HL-60 (cell line): ENCODE measurements around the gene TPH2.

ENCODE experiments used
- DNase-seq, 2 experiments: peaks; one replicate each; pipeline ENCODE4 v3.0.0-alpha.2; 2010 to 2020; ENCODE audit warnings: low read depth in 1 of 2, low spot score in 1 of 2
- H3K27ac ChIP-seq: fragments of 250-450 bp; sonication (Bioruptor Pico); replicated peaks from 2 replicates; pipeline ENCODE4 v1.5.1; 2020; ENCODE audit warnings: mild to moderate bottlenecking, moderate library complexity
- H3K27me3 ChIP-seq: fragments of 250-450 bp; sonication (Bioruptor Pico); 2 replicates; pipeline ENCODE4 v1.5.1; 2021; ENCODE audit warnings: mild to moderate bottlenecking, moderate library complexity; ENCODE audit not compliant: insufficient read depth, poor library complexity, severe bottlenecking
- H3K4me3 ChIP-seq: replicated peaks from 2 replicates; pipeline ENCODE4 v1.5.1; 2011; ENCODE audit warnings: mild to moderate bottlenecking, control low read depth, low read length; ENCODE audit not compliant: insufficient read depth
- GABPA ChIP-seq: IDR thresholded peaks from 2 replicates; pipeline ENCODE4 v1.6.1; 2012; ENCODE audit warnings: low read depth
- POLR2AphosphoS5 ChIP-seq: IDR thresholded peaks from 2 replicates; pipeline ENCODE4 v1.6.1; 2012; ENCODE audit warnings: low read depth
- SPI1 ChIP-seq: IDR thresholded peaks from 2 replicates; pipeline ENCODE4 v1.6.1; 2012; ENCODE audit warnings: low read depth, mild to moderate bottlenecking, borderline replicate concordance
- TF ChIP-seq, protein P1 (sequence below): IDR thresholded peaks from one replicate; pipeline ENCODE4 v1.5.1; 2011; ENCODE audit warnings: low read length, control low read depth, inconsistent platforms; ENCODE audit not compliant: insufficient read depth
- TF ChIP-seq, protein P2 (sequence below): IDR thresholded peaks from 2 replicates; pipeline ENCODE4 v1.6.1; 2012; ENCODE audit warnings: low read depth; ENCODE audit not compliant: insufficient replicate concordance

The TPH2 gene

GRCh38 chr12:72074065-72074464 is 135.4 kb downstream of the TPH2 start:
- TF ChIP-seq, protein P1, sequence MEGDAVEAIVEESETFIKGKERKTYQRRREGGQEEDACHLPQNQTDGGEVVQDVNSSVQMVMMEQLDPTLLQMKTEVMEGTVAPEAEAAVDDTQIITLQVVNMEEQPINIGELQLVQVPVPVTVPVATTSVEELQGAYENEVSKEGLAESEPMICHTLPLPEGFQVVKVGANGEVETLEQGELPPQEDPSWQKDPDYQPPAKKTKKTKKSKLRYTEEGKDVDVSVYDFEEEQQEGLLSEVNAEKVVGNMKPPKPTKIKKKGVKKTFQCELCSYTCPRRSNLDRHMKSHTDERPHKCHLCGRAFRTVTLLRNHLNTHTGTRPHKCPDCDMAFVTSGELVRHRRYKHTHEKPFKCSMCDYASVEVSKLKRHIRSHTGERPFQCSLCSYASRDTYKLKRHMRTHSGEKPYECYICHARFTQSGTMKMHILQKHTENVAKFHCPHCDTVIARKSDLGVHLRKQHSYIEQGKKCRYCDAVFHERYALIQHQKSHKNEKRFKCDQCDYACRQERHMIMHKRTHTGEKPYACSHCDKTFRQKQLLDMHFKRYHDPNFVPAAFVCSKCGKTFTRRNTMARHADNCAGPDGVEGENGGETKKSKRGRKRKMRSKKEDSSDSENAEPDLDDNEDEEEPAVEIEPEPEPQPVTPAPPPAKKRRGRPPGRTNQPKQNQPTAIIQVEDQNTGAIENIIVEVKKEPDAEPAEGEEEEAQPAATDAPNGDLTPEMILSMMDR, result no peak
- TF ChIP-seq GABPA (no peak), SPI1 (no peak), POLR2AphosphoS5 (no peak)
- TF ChIP-seq, protein P2, sequence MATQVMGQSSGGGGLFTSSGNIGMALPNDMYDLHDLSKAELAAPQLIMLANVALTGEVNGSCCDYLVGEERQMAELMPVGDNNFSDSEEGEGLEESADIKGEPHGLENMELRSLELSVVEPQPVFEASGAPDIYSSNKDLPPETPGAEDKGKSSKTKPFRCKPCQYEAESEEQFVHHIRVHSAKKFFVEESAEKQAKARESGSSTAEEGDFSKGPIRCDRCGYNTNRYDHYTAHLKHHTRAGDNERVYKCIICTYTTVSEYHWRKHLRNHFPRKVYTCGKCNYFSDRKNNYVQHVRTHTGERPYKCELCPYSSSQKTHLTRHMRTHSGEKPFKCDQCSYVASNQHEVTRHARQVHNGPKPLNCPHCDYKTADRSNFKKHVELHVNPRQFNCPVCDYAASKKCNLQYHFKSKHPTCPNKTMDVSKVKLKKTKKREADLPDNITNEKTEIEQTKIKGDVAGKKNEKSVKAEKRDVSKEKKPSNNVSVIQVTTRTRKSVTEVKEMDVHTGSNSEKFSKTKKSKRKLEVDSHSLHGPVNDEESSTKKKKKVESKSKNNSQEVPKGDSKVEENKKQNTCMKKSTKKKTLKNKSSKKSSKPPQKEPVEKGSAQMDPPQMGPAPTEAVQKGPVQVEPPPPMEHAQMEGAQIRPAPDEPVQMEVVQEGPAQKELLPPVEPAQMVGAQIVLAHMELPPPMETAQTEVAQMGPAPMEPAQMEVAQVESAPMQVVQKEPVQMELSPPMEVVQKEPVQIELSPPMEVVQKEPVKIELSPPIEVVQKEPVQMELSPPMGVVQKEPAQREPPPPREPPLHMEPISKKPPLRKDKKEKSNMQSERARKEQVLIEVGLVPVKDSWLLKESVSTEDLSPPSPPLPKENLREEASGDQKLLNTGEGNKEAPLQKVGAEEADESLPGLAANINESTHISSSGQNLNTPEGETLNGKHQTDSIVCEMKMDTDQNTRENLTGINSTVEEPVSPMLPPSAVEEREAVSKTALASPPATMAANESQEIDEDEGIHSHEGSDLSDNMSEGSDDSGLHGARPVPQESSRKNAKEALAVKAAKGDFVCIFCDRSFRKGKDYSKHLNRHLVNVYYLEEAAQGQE, result no peak
- no peak overlapping the region for H3K27ac ChIP-seq
- H3K27me3 ChIP-seq, result peaks cover 2% of the 10 kb centered on the region
- no peak for DNase-seq
- H3K4me3 ChIP-seq, result no peak overlapping the region

- Histone ChIP-seq H3K4me3 (no peak overlapping the region), H3K27me3 (peaks cover 2% of the 10 kb centered on the region), H3K27ac (no peak overlapping the region)
- TF ChIP-seq, protein P2, result no peak
- TF ChIP-seq POLR2AphosphoS5 (no peak), GABPA (no peak), SPI1 (no peak)
- TF ChIP-seq, protein P1, result no peak
- DNase-seq, result no peak
Measured at GRCh38 chr12:72074956-72075355, 136.3 kb downstream of the TPH2 start.

DNA sequence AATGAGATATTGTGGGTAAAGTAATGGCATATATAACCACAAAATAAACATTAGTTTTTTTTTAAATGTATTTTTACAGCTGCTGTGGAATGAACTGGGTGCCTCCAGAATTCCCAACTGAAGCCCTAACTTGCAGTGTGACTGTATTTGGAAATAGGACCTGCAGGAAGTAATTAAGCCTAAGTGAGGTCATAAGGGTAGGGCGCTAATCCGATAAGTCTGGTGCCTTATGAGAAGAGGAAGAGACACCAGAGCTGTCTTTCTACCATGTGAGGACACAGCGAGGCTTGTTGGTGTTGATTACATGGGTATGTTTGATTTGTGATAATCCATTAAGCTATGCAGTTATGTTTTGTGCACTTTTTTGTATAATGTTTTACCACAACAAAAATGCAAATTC is 136.8 kb downstream of the TPH2 start:
- Histone ChIP-seq H3K27ac (no peak overlapping the region), H3K4me3 (no peak overlapping the region), H3K27me3 (peaks cover 2% of the 10 kb centered on the region)
- no peak for TF ChIP-seq POLR2AphosphoS5
- DNase-seq, result no peak

GRCh38 chr12:72075891-72076557 is 137.4 kb downstream of the TPH2 start:
- Histone ChIP-seq H3K27me3 (peaks cover 2% of the 10 kb centered on the region), H3K4me3 (no peak overlapping the region), H3K27ac (no peak overlapping the region)
- DNase-seq, result no peak
- TF ChIP-seq GABPA, result no peak
- TF ChIP-seq POLR2AphosphoS5, result no peak
- TF ChIP-seq, protein P1, result no peak
